ENCODE results near the gene MORF4L2.

Gene MORF4L2

GRCh38 chrX:103686199-103687072, at the start of gene MORF4L2:
MORF4L2 (minus strand) TSS chrX:103686699; CDS start chrX:103677027, 9,672 bp downstream.
- FAIRE-seq, result peak; percentile 98

- no peak for FAIRE-seq
Observed at GRCh38 chrX:103734125-103734760, 47.7 kb upstream of the MORF4L2 start.

- no peak for FAIRE-seq
Observed at GRCh38 chrX:103733017-103733416, 46.5 kb upstream of the MORF4L2 start.

- FAIRE-seq, result no peak
Observed at GRCh38 chrX:103730796-103731493, 44.4 kb upstream of the MORF4L2 start.

- no peak for FAIRE-seq
Observed at GRCh38 chrX:103730147-103730795, 43.8 kb upstream of the MORF4L2 start.

GRCh38 chrX:103729015-103729414, 42.5 kb upstream of the MORF4L2 start:
- no peak for FAIRE-seq

- no peak for FAIRE-seq
Observed at GRCh38 chrX:103727115-103727514, 40.6 kb upstream of the MORF4L2 start.

GRCh38 chrX:103726477-103726876, 40.0 kb upstream of the MORF4L2 start:
- no peak for FAIRE-seq

- FAIRE-seq, result no peak
Observed at GRCh38 chrX:103722505-103722904, 36.0 kb upstream of the MORF4L2 start.

GRCh38 chrX:103718120-103718519, 31.6 kb upstream of the MORF4L2 start:
- FAIRE-seq, result no peak

- no peak for FAIRE-seq
Observed at GRCh38 chrX:103716962-103717361, 30.5 kb upstream of the MORF4L2 start.

GRCh38 chrX:103710609-103711008, 24.1 kb upstream of the MORF4L2 start, which contains the start of gene TMEM31:
TMEM31 (plus strand) TSS chrX:103710909; CDS start chrX:103712259, 1,350 bp downstream.
- FAIRE-seq, result no peak

- no peak for FAIRE-seq
Observed at GRCh38 chrX:103704863-103705262, 18.4 kb upstream of the MORF4L2 start.

GRCh38 chrX:103699243-103699642, 12.7 kb upstream of the MORF4L2 start:
- FAIRE-seq, result no peak

GRCh38 chrX:103697687-103698086, 11.2 kb upstream of the MORF4L2 start:
- FAIRE-seq, result no peak

GRCh38 chrX:103691059-103691458, 4.6 kb upstream of the MORF4L2 start:
- no peak for FAIRE-seq

GRCh38 chrX:103688946-103689345, 2.4 kb upstream of the MORF4L2 start:
- peak; percentile 84 for FAIRE-seq

GRCh38 chrX:103687696-103688201, 1.2 kb upstream of the MORF4L2 start:
- FAIRE-seq, result peak; percentile 35

GRCh38 chrX:103687073-103687695, 685 bp upstream of the MORF4L2 start:
- no peak for FAIRE-seq

- no peak for FAIRE-seq
Observed at GRCh38 chrX:103685396-103685795, 1.1 kb downstream of the MORF4L2 start.

- no peak for FAIRE-seq
Observed at GRCh38 chrX:103681443-103681842, 5.1 kb downstream of the MORF4L2 start.
